ENCODE data around the gene SYPL2.
"Not testable (repeated sequence)": the region's sequence is repeated elsewhere in the genome, so short reads cannot be mapped to it uniquely, and the experiment has no call there.

Gene SYPL2

GRCh38 chr1:109466452-109467300 is at the start of gene SYPL2:
Gene SYPL2 (plus strand): TSS chr1:109466546. CDS start chr1:109466844, 298 bp downstream.
- DNase-seq (ENCODE audit: extremely low read depth in 1 of 2, low read depth in 1 of 2), result no peak

- no peak for DNase-seq (ENCODE audit: extremely low read depth in 1 of 2, low read depth in 1 of 2)
Observed at GRCh38 chr1:109423498-109423897, 42.8 kb upstream of the SYPL2 start.

GRCh38 chr1:109425391-109426280 is 40.7 kb upstream of the SYPL2 start:
- DNase-seq (ENCODE audit: extremely low read depth in 1 of 2, low read depth in 1 of 2), result peak; percentile 48 to 63

- DNase-seq (ENCODE audit: extremely low read depth in 1 of 2, low read depth in 1 of 2), result peak; percentile 90 to 97
Observed at GRCh38 chr1:109426281-109427170, 39.8 kb upstream of the SYPL2 start, which contains the start of gene PSMA5. Gene PSMA5 (minus strand): TSS chr1:109426448. CDS start chr1:109426330, 118 bp downstream.

GRCh38 chr1:109427171-109427467 is 39.2 kb upstream of the SYPL2 start:
- no peak for DNase-seq (ENCODE audit: extremely low read depth in 1 of 2, low read depth in 1 of 2)

- no peak for DNase-seq (ENCODE audit: extremely low read depth in 1 of 2, low read depth in 1 of 2)
Observed at GRCh38 chr1:109432336-109432735, 34.0 kb upstream of the SYPL2 start.

GRCh38 chr1:109433322-109433721 is 33.0 kb upstream of the SYPL2 start:
- DNase-seq (ENCODE audit: extremely low read depth in 1 of 2, low read depth in 1 of 2), result no peak

GRCh38 chr1:109434484-109434883 is 31.9 kb upstream of the SYPL2 start:
- no peak for DNase-seq (ENCODE audit: extremely low read depth in 1 of 2, low read depth in 1 of 2)

GRCh38 chr1:109438798-109439297 is 27.5 kb upstream of the SYPL2 start:
- no peak for DNase-seq (ENCODE audit: extremely low read depth in 1 of 2, low read depth in 1 of 2)

- no peak for DNase-seq (ENCODE audit: extremely low read depth in 1 of 2, low read depth in 1 of 2)
Observed at GRCh38 chr1:109441069-109441468, 25.3 kb upstream of the SYPL2 start.

GRCh38 chr1:109443476-109443875 is 22.9 kb upstream of the SYPL2 start:
- no peak for DNase-seq (ENCODE audit: extremely low read depth in 1 of 2, low read depth in 1 of 2)

- no peak for DNase-seq (ENCODE audit: extremely low read depth in 1 of 2, low read depth in 1 of 2)
Observed at GRCh38 chr1:109444346-109444745, 22.0 kb upstream of the SYPL2 start.

GRCh38 chr1:109445949-109446695 is 20.2 kb upstream of the SYPL2 start:
- DNase-seq (ENCODE audit: extremely low read depth in 1 of 2, low read depth in 1 of 2), result not testable (repeated sequence)

- DNase-seq (ENCODE audit: extremely low read depth in 1 of 2, low read depth in 1 of 2), result no peak
Observed at GRCh38 chr1:109447524-109447923, 18.8 kb upstream of the SYPL2 start.

- DNase-seq (ENCODE audit: extremely low read depth in 1 of 2, low read depth in 1 of 2), result no peak
Observed at GRCh38 chr1:109454497-109455133, 11.7 kb upstream of the SYPL2 start.

GRCh38 chr1:109457819-109458218 is 8.5 kb upstream of the SYPL2 start:
- DNase-seq (ENCODE audit: extremely low read depth in 1 of 2, low read depth in 1 of 2), result no peak

- DNase-seq (ENCODE audit: extremely low read depth in 1 of 2, low read depth in 1 of 2), result no peak
Observed at GRCh38 chr1:109466125-109466451, 258 bp upstream of the SYPL2 start.

- no peak for DNase-seq (ENCODE audit: extremely low read depth in 1 of 2, low read depth in 1 of 2)
Observed at GRCh38 chr1:109467301-109467777, 993 bp downstream of the SYPL2 start.

GRCh38 chr1:109468061-109468460 is 1.7 kb downstream of the SYPL2 start:
- DNase-seq (ENCODE audit: extremely low read depth in 1 of 2, low read depth in 1 of 2), result no peak

Measured in stimulated activated CD8-positive, alpha-beta memory T cell treated with anti-CD3 and anti-CD28 coated beads, Interleukin-7, amount 100 ng/mL, for 48 hours (primary cell).